RWPE2 (cell line): Measurements from ENCODE around the gene RETREG1.

Experiments used
- ATAC-seq: fragments of 200-7000 bp; cut with Tn5 transposase; 3 replicates; pipeline ENCODE4 v1.9.1; 2021; ENCODE audit warnings: low read depth
- DNase-seq: peaks from one replicate; pipeline ENCODE4 v3.0.0-alpha.2; 2020; ENCODE audit warnings: low spot score
- H3K27ac ChIP-seq: fragments of 450-650 bp; 2 replicates; pipeline ENCODE4 v1.5.1; 2017; ENCODE audit warnings: mild to moderate bottlenecking; ENCODE audit not compliant: poor library complexity, severe bottlenecking
- H3K27me3 ChIP-seq: fragments of 250-450 bp; sonication (Bioruptor Pico); 2 replicates; pipeline ENCODE4 v1.5.1; 2021; ENCODE audit warnings: mild to moderate bottlenecking, moderate library complexity; ENCODE audit not compliant: insufficient read depth, poor library complexity, severe bottlenecking
- H3K36me3 ChIP-seq: fragments of 250-450 bp; sonication (Bioruptor Pico); 2 replicates; pipeline ENCODE4 v1.5.1; 2020; ENCODE audit warnings: low read depth, mild to moderate bottlenecking, moderate library complexity
- H3K4me1 ChIP-seq: fragments of 250-450 bp; sonication (Bioruptor Pico); 2 replicates; pipeline ENCODE4 v1.5.1; 2021; ENCODE audit warnings: mild to moderate bottlenecking, moderate library complexity; ENCODE audit not compliant: insufficient read depth, poor library complexity, severe bottlenecking
- H3K4me3 ChIP-seq: fragments of 250-450 bp; sonication (Bioruptor Pico); 2 replicates; pipeline ENCODE4 v1.5.1; 2021; ENCODE audit warnings: mild to moderate bottlenecking, moderate library complexity; ENCODE audit not compliant: severe bottlenecking
- H3K9me3 ChIP-seq: fragments of 250-450 bp; sonication (Bioruptor Pico); 2 replicates; pipeline ENCODE4 v1.5.1; 2021; ENCODE audit warnings: mild to moderate bottlenecking, moderate library complexity; ENCODE audit not compliant: severe bottlenecking
- CTCF ChIP-seq: fragments of 450-650 bp; IDR thresholded peaks from one replicate; pipeline ENCODE4 v1.5.1; 2017; ENCODE audit warnings: mild to moderate bottlenecking, moderate library complexity; ENCODE audit not compliant: poor library complexity, severe bottlenecking

RETREG1 gene

GRCh38 chr5:16427587-16427986, 189.2 kb downstream of the RETREG1 start:
- no peaks in the 10 kb centered on the region for H3K4me1 ChIP-seq
- no peak for TF ChIP-seq CTCF
- H3K4me3 ChIP-seq: no peak overlapping the region
- no peak overlapping the region for H3K27ac ChIP-seq
- H3K9me3 ChIP-seq: no peaks in the 10 kb centered on the region
- ATAC-seq (no peak; the same call in 2 of the 3 replicates), DNase-seq (no peak)
- no peaks in the 10 kb centered on the region for H3K36me3 ChIP-seq
- peaks cover 29% of the 10 kb centered on the region for H3K27me3 ChIP-seq
